ENCODE data around the gene COL26A1.
"Not testable (repeated sequence)": the region's sequence is repeated elsewhere in the genome, so short reads cannot be mapped to it uniquely, and the experiment has no call there.

COL26A1 gene

GRCh38 chr7:101502466-101503098 lies 139.9 kb downstream of the COL26A1 start:
- DNase-seq: no peak

GRCh38 chr7:101505510-101505909 lies 142.8 kb downstream of the COL26A1 start:
- not testable (repeated sequence) for DNase-seq

GRCh38 chr7:101506531-101506930 lies 143.9 kb downstream of the COL26A1 start:
- DNase-seq: no peak

GRCh38 chr7:101507327-101507726 lies 144.7 kb downstream of the COL26A1 start:
- DNase-seq: no peak

- DNase-seq: peak; percentile 80 to 91
These were observed 145.1 kb downstream of the COL26A1 start for GRCh38 chr7:101507791-101508252.

GRCh38 chr7:101510297-101510696 lies 147.6 kb downstream of the COL26A1 start:
- no peak for DNase-seq

- no peak for DNase-seq
These were observed 149.3 kb downstream of the COL26A1 start for GRCh38 chr7:101511965-101512364.

- no peak for DNase-seq
These were observed 154.2 kb downstream of the COL26A1 start for GRCh38 chr7:101516851-101517250.

- DNase-seq: no peak
These were observed 154.6 kb downstream of the COL26A1 start for GRCh38 chr7:101517304-101517703.

- DNase-seq: no peak
These were observed 155.7 kb downstream of the COL26A1 start for GRCh38 chr7:101518336-101518735.

- no peak for DNase-seq
These were observed 156.8 kb downstream of the COL26A1 start for GRCh38 chr7:101519324-101520023.

- DNase-seq: no peak
These were observed 158.8 kb downstream of the COL26A1 start for GRCh38 chr7:101521430-101521925.

GRCh38 chr7:101522021-101522420 lies 159.3 kb downstream of the COL26A1 start:
- DNase-seq: no peak

- DNase-seq: no peak
These were observed 165.4 kb downstream of the COL26A1 start for GRCh38 chr7:101527844-101528667.

GRCh38 chr7:101529560-101529959 lies 166.9 kb downstream of the COL26A1 start:
- no peak for DNase-seq

GRCh38 chr7:101531726-101532357 lies 169.2 kb downstream of the COL26A1 start:
- no peak for DNase-seq

- no peak for DNase-seq
These were observed 169.9 kb downstream of the COL26A1 start for GRCh38 chr7:101532400-101533102.

- DNase-seq: no peak
These were observed 170.4 kb downstream of the COL26A1 start for GRCh38 chr7:101533103-101533465.

- no peak for DNase-seq
These were observed 171.5 kb downstream of the COL26A1 start for GRCh38 chr7:101534015-101534803.

- DNase-seq: no peak
These were observed 172.2 kb downstream of the COL26A1 start for GRCh38 chr7:101534873-101535272.

- DNase-seq: no peak
These were observed 172.7 kb downstream of the COL26A1 start for GRCh38 chr7:101535351-101535751.

- no peak for DNase-seq
These were observed 173.6 kb downstream of the COL26A1 start for GRCh38 chr7:101536232-101536631.
